Dermis microvascular lymphatic vessel endothelial cell (primary cell): Measurements from ENCODE around the gene RIN3. TPM values are rescaled to one million over a fixed set of nuclear protein-coding genes. Genes with fewer than 3 reads are reported as not detected.
"Not testable (repeated sequence)": the region's sequence is repeated elsewhere in the genome, so short reads cannot be mapped to it uniquely, and the experiment has no call there.

Source experiments
- DNase-seq, 2 donors: peaks; one replicate each; pipeline versions ENCODE4 v3.0.0 to v3.0.0-alpha.2; 2010; ENCODE audit warnings: low read depth in 2 of 2
- total RNA-seq: library from RNA; depleted of rRNA; stranded (reverse); fragments of >200 nt; gene quantifications from 2 replicates; pipeline ENCODE4 v1.2.1, GENCODE V29; 2014

The RIN3 gene
- total RNA-seq, 1 donor from 2014 or later = 4.1 TPM

GRCh38 chr14:92668276-92668973 lies 154.8 kb downstream of the RIN3 start:
- no peak for DNase-seq

DNA sequence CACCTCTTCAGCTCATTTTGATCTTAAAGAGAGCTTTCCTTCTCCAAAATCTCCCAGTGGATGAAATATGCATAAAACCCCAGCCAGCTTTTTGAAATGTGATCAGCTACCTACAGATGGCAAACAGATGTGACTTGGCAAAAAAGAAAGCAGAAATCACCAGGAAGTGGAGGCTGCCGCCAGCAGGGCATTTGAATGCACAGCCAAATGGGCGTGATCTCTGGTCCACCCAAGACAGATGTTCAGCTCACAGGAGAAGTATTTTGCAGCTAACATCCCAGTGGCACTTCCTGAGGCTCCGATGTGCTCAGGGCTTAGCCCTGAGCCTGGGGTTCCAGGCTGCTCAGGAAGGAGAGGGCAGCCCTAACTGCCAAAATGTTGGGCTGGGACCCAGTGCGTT lies 156.6 kb downstream of the RIN3 start:
- DNase-seq = no peak

- no peak for DNase-seq
Observed at GRCh38 chr14:92670643-92671366, 157.2 kb downstream of the RIN3 start.

DNA sequence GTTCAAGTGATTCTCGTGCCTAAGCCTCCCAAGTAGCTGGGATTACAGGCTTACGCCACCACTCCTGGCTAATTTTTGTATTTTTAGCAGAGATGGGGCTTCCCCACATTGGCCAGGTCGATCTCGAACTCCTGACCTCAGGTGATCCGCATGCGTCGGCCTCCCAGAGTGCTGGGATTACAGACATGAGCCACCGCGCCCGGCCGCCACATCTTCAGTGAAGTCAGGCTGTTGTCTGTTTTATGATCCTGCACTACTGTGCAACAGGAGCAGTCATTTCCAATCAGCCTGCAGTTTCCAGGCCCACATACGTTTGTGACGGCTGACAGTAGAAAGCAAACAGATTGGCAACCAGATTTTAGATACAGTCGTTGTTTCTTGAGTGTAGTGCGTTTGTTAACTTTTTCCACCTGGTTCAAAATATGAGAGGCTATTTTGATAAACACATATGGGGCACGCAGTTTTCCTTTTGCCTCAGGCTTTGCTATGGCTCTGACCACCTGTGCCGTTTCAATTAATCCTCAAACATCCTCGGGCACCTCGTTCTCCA lies 160.1 kb downstream of the RIN3 start:
- DNase-seq = no peak

GRCh38 chr14:92675421-92675820 lies 161.8 kb downstream of the RIN3 start:
- DNase-seq = no peak

DNA sequence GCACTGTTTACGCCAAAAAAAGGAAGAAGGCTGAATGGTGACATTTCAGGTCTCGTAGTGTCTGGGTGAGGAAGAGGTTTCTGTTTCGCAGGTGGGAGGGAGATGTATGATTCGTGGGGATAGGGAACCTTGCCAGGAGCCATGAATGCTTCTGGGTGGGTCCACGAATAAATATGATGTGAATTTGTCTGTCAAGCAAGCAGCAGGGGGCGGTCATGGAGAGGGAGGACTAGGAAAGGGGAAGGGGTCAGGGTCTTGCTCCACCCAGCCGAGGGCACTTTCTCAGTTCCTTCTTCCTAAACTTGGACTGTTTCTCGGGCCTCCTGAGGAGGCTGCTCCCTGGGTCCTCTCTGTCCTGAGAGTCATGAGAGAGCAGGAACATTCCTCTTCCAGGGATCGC lies 162.4 kb downstream of the RIN3 start:
- no peak for DNase-seq

DNA sequence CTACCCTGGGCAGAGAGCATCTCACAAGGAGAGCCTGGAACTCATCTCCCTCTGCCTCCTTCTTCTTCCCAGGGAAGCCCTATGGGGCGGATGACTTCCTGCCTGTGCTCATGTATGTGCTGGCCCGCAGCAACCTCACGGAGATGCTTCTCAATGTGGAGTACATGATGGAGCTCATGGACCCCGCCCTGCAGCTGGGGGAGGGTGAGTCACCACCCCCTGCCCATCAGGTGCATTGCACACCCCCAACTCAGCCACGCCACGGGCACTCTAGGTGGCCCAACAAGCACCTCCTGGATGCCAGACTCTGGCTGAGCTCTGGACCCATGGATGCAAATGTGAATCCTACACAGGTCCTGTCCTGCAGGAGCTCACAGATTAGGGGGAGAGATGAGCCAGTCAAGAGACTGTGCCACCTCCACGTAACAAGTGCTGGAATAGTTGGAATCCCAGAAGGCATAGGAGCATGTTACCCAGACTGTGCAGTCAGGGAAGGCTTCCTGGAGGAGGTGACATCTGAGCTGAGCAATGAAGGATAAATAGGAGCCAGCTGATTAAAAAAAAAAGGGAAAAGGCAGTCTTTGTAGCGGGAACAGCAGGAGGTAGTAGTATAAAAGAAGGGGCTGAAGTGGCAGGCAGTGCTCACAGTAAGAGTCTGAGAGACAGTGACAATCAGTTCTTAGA lies 163.0 kb downstream of the RIN3 start:
- DNase-seq = no peak

GRCh38 chr14:92677087-92677668 lies 163.6 kb downstream of the RIN3 start:
- DNase-seq = no peak

DNA sequence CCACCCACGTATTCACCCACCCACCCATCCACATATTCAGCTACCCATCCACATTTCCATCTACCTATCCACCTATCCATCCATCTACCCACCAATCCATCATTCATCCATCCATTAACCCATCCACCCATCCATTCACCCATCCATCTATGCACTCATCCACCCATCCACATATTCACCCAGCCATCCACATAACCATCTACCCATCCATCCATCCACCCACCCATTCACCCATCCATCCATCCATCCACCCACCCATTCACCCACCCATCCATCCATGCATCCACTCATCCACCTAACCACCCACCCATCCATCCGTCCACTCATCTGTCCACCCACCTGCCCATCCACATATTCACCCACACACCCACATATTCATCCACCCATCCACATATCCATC lies 164.4 kb downstream of the RIN3 start:
- DNase-seq = no peak

- DNase-seq = no peak
Observed at GRCh38 chr14:92678766-92679165, 165.2 kb downstream of the RIN3 start.

GRCh38 chr14:92679246-92679645 lies 165.7 kb downstream of the RIN3 start:
- DNase-seq = no peak

GRCh38 chr14:92680330-92680729 lies 166.7 kb downstream of the RIN3 start:
- not testable (repeated sequence) for DNase-seq

- peak; percentile 57 to 76 for DNase-seq
Observed at GRCh38 chr14:92680781-92681650, 167.4 kb downstream of the RIN3 start.

DNA sequence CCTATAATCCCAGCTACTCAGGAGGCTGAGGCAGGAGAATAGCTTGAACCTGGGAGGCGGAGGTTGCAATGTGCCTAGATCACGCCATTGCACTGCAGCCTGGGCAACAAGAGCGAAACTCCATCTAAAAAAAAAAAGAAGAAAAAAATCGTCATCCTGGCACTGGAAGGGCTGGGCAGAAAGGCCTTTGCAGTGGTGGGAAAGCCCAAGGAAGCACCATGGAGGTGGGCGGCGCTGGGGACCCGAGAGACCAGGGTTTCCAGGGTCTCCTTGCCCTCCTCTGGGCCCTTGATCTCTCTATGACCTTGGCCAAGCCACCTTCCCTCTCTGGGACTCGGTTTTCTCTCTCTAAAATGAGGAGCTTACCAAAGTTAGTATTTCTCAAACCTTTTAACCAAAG lies 169.5 kb downstream of the RIN3 start:
- no peak for DNase-seq

- DNase-seq = no peak
Observed at GRCh38 chr14:92684801-92685560, 171.4 kb downstream of the RIN3 start.

DNA sequence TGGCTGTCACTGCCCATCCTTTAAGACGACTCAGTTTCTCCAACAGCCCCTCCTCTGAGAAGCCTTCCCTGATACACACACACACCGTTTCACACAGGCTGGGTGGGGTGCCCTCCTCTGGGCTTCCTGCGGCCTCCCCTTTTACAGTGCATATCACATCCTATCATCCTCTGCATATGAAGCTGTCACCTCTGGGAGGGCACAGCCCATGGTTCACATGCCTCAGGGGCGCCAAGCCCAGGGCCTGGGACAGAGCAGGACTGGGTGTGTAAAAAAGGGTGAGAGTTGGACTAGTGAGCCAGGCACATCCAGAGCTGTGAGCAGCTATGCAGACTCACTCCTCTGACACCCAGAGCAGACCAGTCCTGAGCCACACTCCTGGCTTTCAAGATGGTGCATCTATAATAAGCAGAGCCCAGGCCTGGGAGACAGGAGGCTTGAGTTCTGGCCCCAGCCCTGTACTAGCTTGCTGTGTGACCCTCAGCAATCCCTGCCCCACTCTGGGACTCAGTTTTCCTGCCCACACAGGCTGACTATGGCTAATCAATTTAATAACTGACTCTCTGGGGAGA lies 172.3 kb downstream of the RIN3 start:
- DNase-seq = no peak

DNA sequence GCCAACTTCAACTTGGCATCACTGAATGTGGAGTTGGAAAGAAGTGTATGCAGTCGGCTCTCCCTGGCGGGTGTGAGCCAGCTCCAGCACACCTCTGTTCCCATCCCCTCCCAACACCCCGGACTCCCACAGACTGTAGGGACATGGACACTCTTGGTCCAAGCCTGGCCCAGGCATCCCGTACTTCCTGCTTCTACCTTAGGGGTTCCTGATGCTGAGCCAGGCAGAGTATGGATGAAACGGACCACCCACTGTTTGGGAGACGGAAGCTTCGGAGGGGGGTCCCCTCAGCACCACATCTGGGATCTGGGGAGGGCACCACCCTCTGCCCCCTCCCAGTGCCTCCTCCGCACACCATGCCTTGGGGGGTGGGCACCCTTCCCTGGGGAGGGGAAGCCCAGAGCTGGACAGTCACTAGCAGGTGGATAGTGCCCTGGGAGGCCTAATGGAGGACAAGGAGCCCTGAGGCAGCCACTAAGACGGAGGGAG lies 172.9 kb downstream of the RIN3 start:
- no peak for DNase-seq

- peak; percentile 15 to 58 for DNase-seq
Observed at GRCh38 chr14:92686900-92687427, 173.4 kb downstream of the RIN3 start.

DNA sequence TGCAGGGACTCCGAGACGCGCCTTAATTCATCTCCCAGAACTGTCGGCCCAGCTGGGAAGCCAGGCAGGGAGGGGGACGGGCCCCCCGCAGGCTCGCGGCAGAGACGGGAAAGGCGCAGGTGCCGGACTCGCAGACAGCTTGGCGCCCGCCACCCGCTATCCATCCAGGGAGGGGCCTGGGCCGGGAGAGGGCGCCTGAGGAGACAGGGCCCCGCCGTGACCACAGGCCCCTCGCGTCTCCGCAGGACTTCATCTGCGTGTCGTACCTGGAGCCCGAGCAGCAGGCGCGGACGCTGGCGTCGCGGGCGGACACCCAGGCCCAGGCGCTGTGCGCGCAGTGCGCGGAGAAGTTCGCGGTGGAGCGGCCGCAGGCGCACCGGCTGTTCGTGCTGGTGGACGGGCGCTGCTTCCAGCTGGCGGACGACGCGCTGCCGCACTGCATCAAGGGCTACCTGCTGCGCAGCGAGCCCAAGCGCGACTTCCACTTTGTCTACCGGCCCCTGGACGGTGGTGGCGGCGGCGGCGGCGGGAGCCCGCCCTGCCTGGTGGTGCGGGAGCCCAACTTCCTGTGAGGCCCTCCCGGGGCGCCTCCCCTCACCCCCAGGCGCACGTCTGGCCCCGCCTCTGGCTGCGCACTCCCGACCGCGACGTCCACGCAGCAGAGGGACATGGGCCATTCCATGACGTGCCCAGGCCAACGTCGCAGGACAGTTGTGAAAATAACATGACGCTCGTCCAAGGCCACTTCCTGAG lies 174.3 kb downstream of the RIN3 start:
- peak; percentile 18 to 37 for DNase-seq
